IPS-NIHi11 (cell line): ENCODE results near the gene RRH.

Experiments
- DNase-seq: peaks from one replicate; pipeline ENCODE4 v3.0.0; 2012; ENCODE audit warnings: mixed read lengths, low spot score

Gene RRH

GRCh38 chr4:109887071-109887470 is 59.3 kb downstream of the RRH start:
- DNase-seq: no peak

GRCh38 chr4:109890076-109890475 is 62.3 kb downstream of the RRH start:
- no peak for DNase-seq
